ENCODE results near the gene FAM151B. TPM values are rescaled to one million over a fixed set of nuclear protein-coding genes. Genes with fewer than 3 reads are reported as not detected.
A peak's percentile ranks its signal among the peaks of the same experiment; 100 is the strongest.

FAM151B gene
- total and polyA plus RNA-seq, 2 donors from 2014 or later = 1.8 to 3.8 TPM

GRCh38 chr5:80584770-80585169, 96.9 kb downstream of the FAM151B start:
- H3K36me3 ChIP-seq (ENCODE audit: control insufficient read depth in 2 of 3, insufficient read depth in 3 of 3, low read length in 3 of 3) = no peaks in the 10 kb centered on the region
- intact Hi-C loops (cut with DNase I) = no loop called here
- no peak overlapping the region for H3K9ac ChIP-seq (ENCODE audit: low read length in 3 of 3)
- no peak for FAIRE-seq
- TF ChIP-seq CTCF (IDR thresholded peaks at IDR 0.05; ENCODE audit: borderline replicate concordance, extremely low read depth, insufficient read depth) = no peak
- H3K27me3 ChIP-seq (ENCODE audit: control insufficient read depth, insufficient read depth, low read length) = no peaks in the 10 kb centered on the region
- no peak overlapping the region for H3K27ac ChIP-seq (ENCODE audit: low read depth in 2 of 2, low read length in 2 of 2)
- no peak overlapping the region for H3K4me3 ChIP-seq (ENCODE audit: low read length in 3 of 3)
- H3K4me1 ChIP-seq (ENCODE audit: control insufficient read depth in 2 of 3, insufficient read depth in 2 of 3, low read depth in 1 of 3, low read length in 3 of 3) = no peaks in the 10 kb centered on the region
- no peaks in the 10 kb centered on the region for H3K9me3 ChIP-seq (ENCODE audit: control insufficient read depth in 2 of 3, insufficient read depth in 1 of 3, low read length in 3 of 3)
- DNase-seq = no peak

GRCh38 chr5:80588858-80589540, 101.1 kb downstream of the FAM151B start:
- Histone ChIP-seq H3K4me1 (ENCODE audit: control insufficient read depth in 2 of 3, insufficient read depth in 2 of 3, low read depth in 1 of 3, low read length in 3 of 3) (peaks cover 0 to 6% (median 3%) of the 10 kb centered on the region in 3 donors), H3K27ac (ENCODE audit: low read depth in 2 of 2, low read length in 2 of 2) (no peak overlapping the region), H3K27me3 (ENCODE audit: control insufficient read depth, insufficient read depth, low read length) (no peaks in the 10 kb centered on the region), H3K36me3 (ENCODE audit: control insufficient read depth in 2 of 3, insufficient read depth in 3 of 3, low read length in 3 of 3) (no peaks in the 10 kb centered on the region), H3K4me3 (ENCODE audit: low read length in 3 of 3) (no peak overlapping the region), H3K9me3 (ENCODE audit: control insufficient read depth in 2 of 3, insufficient read depth in 1 of 3, low read length in 3 of 3) (no peaks in the 10 kb centered on the region), H3K9ac (ENCODE audit: low read length in 3 of 3) (no peak overlapping the region)
- TF ChIP-seq CTCF (IDR thresholded peaks at IDR 0.05; ENCODE audit: borderline replicate concordance, extremely low read depth, insufficient read depth) = no peak
- FAIRE-seq (no peak), DNase-seq (peak in 1 of 5 donors; percentile 4)
- intact Hi-C loops (cut with DNase I) = no loop called here

GRCh38 chr5:80590766-80591165, 102.9 kb downstream of the FAM151B start:
- no peak for FAIRE-seq
- no peak for TF ChIP-seq CTCF (IDR thresholded peaks at IDR 0.05; ENCODE audit: borderline replicate concordance, extremely low read depth, insufficient read depth)

More at GRCh38 chr5:80590766-80591165, 102.9 kb downstream of the FAM151B start:
- no peaks in the 10 kb centered on the region for H3K36me3 ChIP-seq (ENCODE audit: control insufficient read depth in 2 of 3, insufficient read depth in 3 of 3, low read length in 3 of 3)
- H3K27me3 ChIP-seq (ENCODE audit: control insufficient read depth, insufficient read depth, low read length) = no peaks in the 10 kb centered on the region
- H3K9me3 ChIP-seq (ENCODE audit: control insufficient read depth in 2 of 3, insufficient read depth in 1 of 3, low read length in 3 of 3) = no peaks in the 10 kb centered on the region
- DNase-seq = peak in 1 of 5 donors; percentile 4
- no peak overlapping the region for H3K4me3 ChIP-seq (ENCODE audit: low read length in 3 of 3)
- intact Hi-C loops (cut with DNase I) = no loop called here
- H3K9ac ChIP-seq (ENCODE audit: low read length in 3 of 3) = no peak overlapping the region
- peaks cover 0 to 6% (median 3%) of the 10 kb centered on the region in 3 donors for H3K4me1 ChIP-seq (ENCODE audit: control insufficient read depth in 2 of 3, insufficient read depth in 2 of 3, low read depth in 1 of 3, low read length in 3 of 3)
- no peak overlapping the region for H3K27ac ChIP-seq (ENCODE audit: low read depth in 2 of 2, low read length in 2 of 2)
